Measurements from ENCODE around the gene CCNJ.

GRCh38 chr10:95998255-95998784, 45.1 kb upstream of the CCNJ start:
- no peak for TF ChIP-seq EZH2 (IDR thresholded peaks at IDR 0.05; ENCODE audit: borderline replicate concordance, insufficient read depth, low read depth, low read length, poor library complexity, severe bottlenecking)
- TF ChIP-seq CTCF (IDR thresholded peaks at IDR 0.05): no peak

Data from B cell (primary cell).